ENCODE data around the gene NEURL1. TPM values are rescaled to one million over a fixed set of nuclear protein-coding genes. Genes with fewer than 3 reads are reported as not detected.
A peak's percentile ranks its signal among the peaks of the same experiment; 100 is the strongest.

NEURL1 gene
- total RNA-seq, 1 donor, result not detected

- no peak overlapping the region for H2AFZ ChIP-seq (ENCODE audit: low read length)
- no peaks in the 10 kb centered on the region for H3K36me3 ChIP-seq (ENCODE audit: insufficient read depth, low read length)
- H3K4me2 ChIP-seq (ENCODE audit: insufficient read depth, low read length), result no peak overlapping the region
- no peaks in the 10 kb centered on the region for H3K9me3 ChIP-seq (ENCODE audit: low read depth, low read length)
- H3K27me3 ChIP-seq (ENCODE audit: insufficient read depth, low read length), result peaks cover 74% of the 10 kb centered on the region
- H4K20me1 ChIP-seq (ENCODE audit: insufficient read depth, low read length), result peaks cover 5% of the 10 kb centered on the region
- no peak overlapping the region for H3K4me3 ChIP-seq (ENCODE audit: insufficient read depth, low read length)
- no peak overlapping the region for H3K27ac ChIP-seq (ENCODE audit: low read depth, low read length)
- TF ChIP-seq, protein P1, sequence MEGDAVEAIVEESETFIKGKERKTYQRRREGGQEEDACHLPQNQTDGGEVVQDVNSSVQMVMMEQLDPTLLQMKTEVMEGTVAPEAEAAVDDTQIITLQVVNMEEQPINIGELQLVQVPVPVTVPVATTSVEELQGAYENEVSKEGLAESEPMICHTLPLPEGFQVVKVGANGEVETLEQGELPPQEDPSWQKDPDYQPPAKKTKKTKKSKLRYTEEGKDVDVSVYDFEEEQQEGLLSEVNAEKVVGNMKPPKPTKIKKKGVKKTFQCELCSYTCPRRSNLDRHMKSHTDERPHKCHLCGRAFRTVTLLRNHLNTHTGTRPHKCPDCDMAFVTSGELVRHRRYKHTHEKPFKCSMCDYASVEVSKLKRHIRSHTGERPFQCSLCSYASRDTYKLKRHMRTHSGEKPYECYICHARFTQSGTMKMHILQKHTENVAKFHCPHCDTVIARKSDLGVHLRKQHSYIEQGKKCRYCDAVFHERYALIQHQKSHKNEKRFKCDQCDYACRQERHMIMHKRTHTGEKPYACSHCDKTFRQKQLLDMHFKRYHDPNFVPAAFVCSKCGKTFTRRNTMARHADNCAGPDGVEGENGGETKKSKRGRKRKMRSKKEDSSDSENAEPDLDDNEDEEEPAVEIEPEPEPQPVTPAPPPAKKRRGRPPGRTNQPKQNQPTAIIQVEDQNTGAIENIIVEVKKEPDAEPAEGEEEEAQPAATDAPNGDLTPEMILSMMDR (IDR thresholded peaks at IDR 0.05; ENCODE audit: extremely low read depth, low read depth, low read length), result no peak
- DNase-seq (ENCODE audit: insufficient read length, low spot score, missing footprints), result peak; percentile 47
- H3K79me2 ChIP-seq (ENCODE audit: insufficient read depth, low read length), result no peaks in the 10 kb centered on the region
- peaks cover 10% of the 10 kb centered on the region for H3K4me1 ChIP-seq (ENCODE audit: insufficient read depth, low read length)
Measured at GRCh38 chr10:103507235-103508191, 14.0 kb downstream of the NEURL1 start.

DNA sequence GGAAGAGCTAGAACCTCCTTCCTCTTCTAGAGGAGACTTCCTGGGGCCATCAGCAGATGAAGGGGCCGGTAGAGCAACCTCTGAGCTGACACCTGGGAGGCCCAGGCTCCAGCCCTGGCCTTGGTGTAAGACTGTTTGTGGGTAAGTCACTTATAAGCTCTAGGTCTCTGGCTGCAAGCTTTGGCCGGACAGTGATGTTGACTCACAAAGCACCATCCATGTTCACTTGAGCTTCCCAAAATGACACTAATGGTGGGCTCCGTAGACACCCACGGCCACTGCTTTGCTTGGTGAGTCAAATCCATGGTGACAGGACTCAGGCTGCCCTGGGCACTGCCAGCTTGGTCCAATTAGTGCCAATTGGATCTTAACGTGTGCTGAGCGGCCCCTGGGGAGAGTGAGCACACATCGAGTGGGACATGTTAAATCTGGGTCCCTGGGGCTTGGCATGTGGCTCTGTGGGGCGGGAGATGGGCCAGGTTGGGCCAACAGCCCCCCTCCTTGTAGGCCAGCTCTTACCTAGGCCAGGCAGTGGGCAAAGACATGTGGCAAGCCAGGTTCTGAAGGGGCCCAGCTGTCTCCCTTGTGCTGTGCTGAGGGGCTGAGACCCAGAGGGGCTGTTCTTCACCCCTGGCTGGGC is 16.7 kb downstream of the NEURL1 start:
- H4K20me1 ChIP-seq (ENCODE audit: insufficient read depth, low read length), result no peaks in the 10 kb centered on the region
- no peak overlapping the region for H2AFZ ChIP-seq (ENCODE audit: low read length)
- peak; percentile 37 for DNase-seq (ENCODE audit: insufficient read length, low spot score, missing footprints)
- no peaks in the 10 kb centered on the region for H3K36me3 ChIP-seq (ENCODE audit: insufficient read depth, low read length)
- TF ChIP-seq, protein P1 (IDR thresholded peaks at IDR 0.05; ENCODE audit: extremely low read depth, low read depth, low read length), result no peak
- H3K27ac ChIP-seq (ENCODE audit: low read depth, low read length), result no peak overlapping the region
- H3K79me2 ChIP-seq (ENCODE audit: insufficient read depth, low read length), result no peaks in the 10 kb centered on the region
- no peaks in the 10 kb centered on the region for H3K9me3 ChIP-seq (ENCODE audit: low read depth, low read length)
- H3K4me2 ChIP-seq (ENCODE audit: insufficient read depth, low read length), result no peak overlapping the region
- H3K4me3 ChIP-seq (ENCODE audit: insufficient read depth, low read length), result no peak overlapping the region
- peaks cover 65% of the 10 kb centered on the region for H3K27me3 ChIP-seq (ENCODE audit: insufficient read depth, low read length)
- H3K4me1 ChIP-seq (ENCODE audit: insufficient read depth, low read length), result no peaks in the 10 kb centered on the region

DNA sequence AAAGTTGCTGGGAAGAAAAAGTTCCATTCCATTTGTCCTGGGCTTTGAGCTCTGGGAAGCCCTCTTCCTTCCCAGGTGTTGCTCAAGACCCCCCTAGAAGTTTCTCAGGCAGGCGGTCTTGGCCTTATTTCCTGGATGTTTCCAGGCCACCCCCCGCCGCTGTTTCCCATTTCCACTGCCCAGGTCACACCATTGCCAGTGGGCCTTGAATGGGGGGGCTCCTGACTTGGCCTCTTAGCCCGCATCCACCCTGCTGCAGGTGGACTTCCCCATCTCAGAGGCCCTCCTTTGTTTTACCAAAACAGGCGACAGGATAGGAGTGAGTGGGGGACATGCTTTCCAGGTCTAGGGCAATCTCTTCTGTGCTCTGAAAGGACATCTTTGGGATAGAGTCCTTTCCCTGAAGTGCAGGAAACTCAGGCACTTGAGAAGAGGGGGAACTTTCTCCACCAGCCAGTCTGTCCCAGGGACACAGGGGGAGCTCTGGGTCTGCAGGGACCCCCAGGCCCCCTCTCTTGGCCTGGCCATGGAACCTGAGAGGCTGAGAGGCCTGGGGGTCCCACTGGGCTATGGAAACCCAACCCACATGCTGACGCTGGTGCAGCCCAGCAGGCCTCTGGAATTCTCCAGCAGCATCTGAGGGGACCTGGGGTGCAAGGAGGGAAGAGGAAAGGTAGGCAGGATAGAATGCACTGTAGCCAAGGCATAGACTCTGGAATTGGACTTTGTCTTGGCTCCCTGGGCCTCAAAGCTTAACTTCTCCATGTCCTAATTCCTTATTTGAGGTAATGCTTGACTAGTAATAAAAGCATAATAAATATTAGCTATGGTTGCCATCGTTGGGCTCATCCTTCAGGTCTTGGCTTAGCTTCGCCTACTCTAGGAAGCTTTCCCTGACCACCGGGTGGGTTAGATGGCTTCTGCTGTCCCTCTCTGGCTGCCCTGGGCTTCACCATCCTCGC is 17.6 kb downstream of the NEURL1 start:
- TF ChIP-seq, protein P1 (IDR thresholded peaks at IDR 0.05; ENCODE audit: extremely low read depth, low read depth, low read length), result no peak
- H4K20me1 ChIP-seq (ENCODE audit: insufficient read depth, low read length), result no peaks in the 10 kb centered on the region
- H3K27ac ChIP-seq (ENCODE audit: low read depth, low read length), result no peak overlapping the region
- H3K4me3 ChIP-seq (ENCODE audit: insufficient read depth, low read length), result no peak overlapping the region
- H3K4me2 ChIP-seq (ENCODE audit: insufficient read depth, low read length), result no peak overlapping the region
- peak; percentile 74 for DNase-seq (ENCODE audit: insufficient read length, low spot score, missing footprints)
- no peaks in the 10 kb centered on the region for H3K9me3 ChIP-seq (ENCODE audit: low read depth, low read length)
- H3K36me3 ChIP-seq (ENCODE audit: insufficient read depth, low read length), result no peaks in the 10 kb centered on the region
- H3K27me3 ChIP-seq (ENCODE audit: insufficient read depth, low read length), result peaks cover 56% of the 10 kb centered on the region
- H3K4me1 ChIP-seq (ENCODE audit: insufficient read depth, low read length), result no peaks in the 10 kb centered on the region
- H2AFZ ChIP-seq (ENCODE audit: low read length), result no peak overlapping the region
- no peaks in the 10 kb centered on the region for H3K79me2 ChIP-seq (ENCODE audit: insufficient read depth, low read length)

Measured in osteoblast (primary cell).